Trophoblast cell (in vitro differentiated cells and primary cell): Measurements from ENCODE around the gene PGD.
A peak's percentile ranks its signal among the peaks of the same experiment; 100 is the strongest.

ENCODE experiments used
- DNase-seq, 2 donors: peaks; one replicate each; pipeline ENCODE4 v3.0.0-alpha.2; 2016
- H2AFZ ChIP-seq: 2 replicates; pipeline ENCODE4 v1.6.1; 2013; ENCODE audit warnings: low read length, moderate library complexity, mild to moderate bottlenecking; ENCODE audit not compliant: insufficient read depth, poor library complexity
- H2AK5ac ChIP-seq: 2 replicates; pipeline ENCODE4 v1.6.1; 2013; ENCODE audit warnings: mild to moderate bottlenecking, low read length
- H2BK120ac ChIP-seq: 2 replicates; pipeline ENCODE4 v1.6.1; 2013; ENCODE audit warnings: low read length, mild to moderate bottlenecking, moderate library complexity; ENCODE audit not compliant: insufficient read depth, poor library complexity
- H2BK12ac ChIP-seq: 2 replicates; pipeline ENCODE4 v1.6.1; 2013; ENCODE audit warnings: mild to moderate bottlenecking, low read length, moderate library complexity
- H2BK5ac ChIP-seq: 2 replicates; pipeline ENCODE4 v1.6.1; 2013; ENCODE audit warnings: low read length, low read depth, moderate library complexity, mild to moderate bottlenecking; ENCODE audit not compliant: poor library complexity
- H3K14ac ChIP-seq: 2 replicates; pipeline ENCODE4 v1.6.1; 2013; ENCODE audit warnings: mild to moderate bottlenecking, low read length
- H3K18ac ChIP-seq: 2 replicates; pipeline ENCODE4 v1.6.1; 2013; ENCODE audit warnings: mild to moderate bottlenecking, low read length
- H3K23ac ChIP-seq: 2 replicates; pipeline ENCODE4 v1.6.1; 2013; ENCODE audit warnings: low read length
- H3K27ac ChIP-seq: 2 replicates; pipeline ENCODE4 v1.5.1; 2013; ENCODE audit warnings: low read depth, mild to moderate bottlenecking, inconsistent platforms, low read length, moderate library complexity
- H3K27me3 ChIP-seq: 2 replicates; pipeline ENCODE4 v1.6.1; 2013; ENCODE audit warnings: inconsistent platforms, mild to moderate bottlenecking, low read length, moderate library complexity; ENCODE audit not compliant: insufficient read depth
- H3K36me3 ChIP-seq, 2 experiments: 1 replicate in 1 of 2; 2 replicates in 1 of 2; pipeline ENCODE4 v1.6.1; 2013; ENCODE audit warnings: low read length in 2 of 2, mild to moderate bottlenecking in 2 of 2, moderate library complexity in 1 of 2; ENCODE audit not compliant: insufficient read depth in 2 of 2, control insufficient read depth in 1 of 2
- H3K4ac ChIP-seq: 2 replicates; pipeline ENCODE4 v1.6.1; 2013; ENCODE audit warnings: low read depth, mild to moderate bottlenecking, low read length, moderate library complexity
- H3K4me1 ChIP-seq, 2 experiments: 1 replicate in 1 of 2; 2 replicates in 1 of 2; pipeline ENCODE4 v1.6.1; 2013; ENCODE audit warnings: low read length in 2 of 2, mild to moderate bottlenecking in 2 of 2, moderate library complexity in 1 of 2; ENCODE audit not compliant: insufficient read depth in 2 of 2, control insufficient read depth in 1 of 2
- H3K4me2 ChIP-seq: 2 replicates; pipeline ENCODE4 v1.6.1; 2013; ENCODE audit warnings: inconsistent platforms, mild to moderate bottlenecking, low read length, moderate library complexity
- H3K4me3 ChIP-seq: 2 replicates; pipeline ENCODE4 v1.5.1; 2013; ENCODE audit warnings: mild to moderate bottlenecking, low read depth, low read length, inconsistent platforms
- H3K79me1 ChIP-seq: one replicate; pipeline ENCODE4 v1.6.1; 2013; ENCODE audit warnings: low read length
- H3K79me2 ChIP-seq: 2 replicates; pipeline ENCODE4 v1.6.1; 2013; ENCODE audit warnings: low read length, mild to moderate bottlenecking; ENCODE audit not compliant: control insufficient read depth, insufficient read depth, poor library complexity
- H3K9ac ChIP-seq: 2 replicates; pipeline ENCODE4 v1.6.1; 2013; ENCODE audit warnings: mild to moderate bottlenecking, low read length
- H3K9me3 ChIP-seq: 2 replicates; pipeline ENCODE4 v1.6.1; 2013; ENCODE audit warnings: low read depth, mild to moderate bottlenecking, control low read depth, inconsistent platforms, low read length; ENCODE audit not compliant: insufficient read depth
- H4K12ac ChIP-seq: 2 replicates; pipeline ENCODE4 v1.6.1; 2013; ENCODE audit warnings: low read depth, mild to moderate bottlenecking, low read length, moderate library complexity
- H4K8ac ChIP-seq: 2 replicates; pipeline ENCODE4 v1.6.1; 2013; ENCODE audit warnings: low read depth, mild to moderate bottlenecking, low read length, moderate library complexity
- H4K91ac ChIP-seq: one replicate; pipeline ENCODE4 v1.6.1; 2013; ENCODE audit warnings: low read depth, mild to moderate bottlenecking, low read length, moderate library complexity
- WGBS: extraction: QIAGEN DNeasy Blood & Tissue Kit; methylation state at CpG from one replicate; pipeline ENCODE4 v1.1.7; 2013; ENCODE audit warnings: missing lambda C conversion rate; ENCODE audit not compliant: insufficient read length, insufficient coverage; ENCODE audit errors: extremely low coverage; 5-methylcytosine and 5-hydroxymethylcytosine counted together

Gene PGD

DNA sequence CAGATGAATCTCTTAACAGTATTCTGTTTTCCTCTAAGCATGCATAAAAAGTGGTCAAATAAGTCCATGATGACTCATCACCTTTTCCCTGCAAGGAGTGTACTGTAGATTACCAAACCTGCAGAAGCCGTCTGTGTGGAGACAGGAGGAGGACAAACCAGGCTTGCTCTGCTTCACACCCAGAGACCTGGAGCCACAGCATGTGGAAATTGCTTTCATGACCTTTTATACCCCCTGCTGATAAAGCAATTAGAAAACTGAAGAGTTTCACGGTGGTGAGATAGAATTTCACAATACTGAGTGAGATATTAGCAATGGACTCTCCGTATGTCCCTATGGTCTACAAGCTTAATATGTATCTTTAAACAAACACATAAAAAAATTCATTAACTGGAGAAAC is 60.3 kb downstream of the PGD start:
- H3K23ac ChIP-seq, result no peak overlapping the region
- no peak overlapping the region for H3K18ac ChIP-seq
- no peaks in the 10 kb centered on the region for H3K27me3 ChIP-seq
- H3K27ac ChIP-seq, result no peak overlapping the region
- no peak overlapping the region for H2BK5ac ChIP-seq
- WGBS, result no CpG with 5 or more reads among the region's 3 CpGs
- H3K9ac ChIP-seq, result no peak overlapping the region
- no peak overlapping the region for H4K8ac ChIP-seq
- no peak overlapping the region for H2BK12ac ChIP-seq
- no peak overlapping the region for H4K91ac ChIP-seq
- H2AK5ac ChIP-seq, result no peak overlapping the region
- DNase-seq, result peak in 1 of 2 donors; percentile 56
- H3K4ac ChIP-seq, result no peak overlapping the region
- H3K79me2 ChIP-seq, result no peaks in the 10 kb centered on the region
- no peaks in the 10 kb centered on the region for H3K79me1 ChIP-seq
- H3K4me3 ChIP-seq, result no peak overlapping the region
- no peak overlapping the region for H2BK120ac ChIP-seq
- H3K36me3 ChIP-seq, result peaks cover 28 to 30% of the 10 kb centered on the region in 2 experiments
- H3K4me1 ChIP-seq, result no peaks in the 10 kb centered on the region
- no peak overlapping the region for H2AFZ ChIP-seq
- H3K14ac ChIP-seq, result no peak overlapping the region
- peaks cover 2% of the 10 kb centered on the region for H3K9me3 ChIP-seq
- H3K4me2 ChIP-seq, result no peak overlapping the region
- H4K12ac ChIP-seq, result no peak overlapping the region

DNA sequence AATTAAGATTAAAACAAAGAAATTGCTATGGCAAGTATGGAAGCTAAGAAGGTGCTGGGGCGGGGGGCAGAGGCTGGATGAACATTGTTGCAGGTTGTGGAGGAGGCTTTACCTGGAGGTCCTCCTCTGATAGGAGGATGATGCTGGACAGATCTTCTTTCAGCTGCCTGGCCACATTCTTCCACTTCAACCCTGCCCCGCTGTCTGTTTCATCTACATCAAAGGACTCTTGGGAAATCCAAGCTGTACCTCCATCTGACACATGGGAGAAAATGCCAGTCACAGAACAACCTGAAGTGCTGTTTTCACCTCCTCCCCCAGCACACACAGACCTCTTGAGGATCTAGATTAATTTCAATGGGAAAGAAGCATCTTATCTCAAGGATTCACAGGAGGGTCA is 68.2 kb downstream of the PGD start:
- peaks cover 44 to 55% of the 10 kb centered on the region in 2 experiments for H3K36me3 ChIP-seq
- H3K79me1 ChIP-seq, result peaks cover 4% of the 10 kb centered on the region
- H3K27ac ChIP-seq, result no peak overlapping the region
- H4K8ac ChIP-seq, result no peak overlapping the region
- no peak overlapping the region for H3K4me3 ChIP-seq
- no peak overlapping the region for H4K12ac ChIP-seq
- H3K4ac ChIP-seq, result no peak overlapping the region
- peaks cover 4% of the 10 kb centered on the region for H3K79me2 ChIP-seq
- H2BK120ac ChIP-seq, result no peak overlapping the region
- no peak overlapping the region for H2BK5ac ChIP-seq
- peak; percentile 83 to 93 for DNase-seq
- peaks cover 2% of the 10 kb centered on the region for H3K9me3 ChIP-seq
- WGBS, result no CpG with 5 or more reads among the region's 2 CpGs
- no peak overlapping the region for H3K14ac ChIP-seq
- H3K23ac ChIP-seq, result no peak overlapping the region
- no peak overlapping the region for H2AK5ac ChIP-seq
- H3K9ac ChIP-seq, result no peak overlapping the region
- H3K27me3 ChIP-seq, result no peaks in the 10 kb centered on the region
- no peak overlapping the region for H3K4me2 ChIP-seq
- no peak overlapping the region for H2BK12ac ChIP-seq
- H4K91ac ChIP-seq, result no peak overlapping the region
- H3K4me1 ChIP-seq, result peaks cover 0 to 3% of the 10 kb centered on the region in 2 experiments
- no peak overlapping the region for H3K18ac ChIP-seq
- no peak overlapping the region for H2AFZ ChIP-seq

DNA sequence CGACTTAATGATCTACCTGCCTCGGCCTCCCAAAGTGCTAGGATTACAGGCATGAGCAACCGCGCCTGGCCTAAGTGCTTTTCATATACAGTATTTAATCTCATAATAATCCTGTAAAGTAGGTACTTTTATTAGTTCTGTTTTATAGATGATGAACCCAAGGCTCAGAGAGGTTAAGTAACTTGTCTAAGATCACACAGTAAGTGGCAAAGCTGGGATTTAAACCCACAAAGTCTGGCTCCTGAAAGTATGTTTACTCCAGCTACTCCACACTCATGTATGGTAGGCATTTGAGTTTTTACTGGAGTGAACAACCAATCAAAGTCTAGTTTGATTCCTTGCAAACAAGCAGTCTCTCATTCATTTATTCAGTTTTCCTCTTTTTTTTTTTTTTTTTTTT is 71.2 kb downstream of the PGD start:
- peaks cover 0 to 4% of the 10 kb centered on the region in 2 experiments for H3K4me1 ChIP-seq
- H3K27me3 ChIP-seq, result no peaks in the 10 kb centered on the region
- H3K9ac ChIP-seq, result no peak overlapping the region
- no peak overlapping the region for H2AFZ ChIP-seq
- no peak overlapping the region for H2AK5ac ChIP-seq
- no peak overlapping the region for H2BK5ac ChIP-seq
- DNase-seq, result no peak
- no CpG with 5 or more reads among the region's 4 CpGs for WGBS
- no peak overlapping the region for H3K18ac ChIP-seq
- H3K14ac ChIP-seq, result no peak overlapping the region
- no peak overlapping the region for H3K4me3 ChIP-seq
- H3K23ac ChIP-seq, result no peak overlapping the region
- no peak overlapping the region for H2BK12ac ChIP-seq
- no peak overlapping the region for H3K4me2 ChIP-seq
- no peak overlapping the region for H4K12ac ChIP-seq
- H2BK120ac ChIP-seq, result no peak overlapping the region
- H4K8ac ChIP-seq, result no peak overlapping the region
- no peak overlapping the region for H4K91ac ChIP-seq
- H3K4ac ChIP-seq, result no peak overlapping the region
- no peaks in the 10 kb centered on the region for H3K9me3 ChIP-seq
- H3K79me2 ChIP-seq, result peaks cover 6% of the 10 kb centered on the region
- peaks cover 26 to 33% of the 10 kb centered on the region in 2 experiments for H3K36me3 ChIP-seq
- H3K79me1 ChIP-seq, result peaks cover 8% of the 10 kb centered on the region
- no peak overlapping the region for H3K27ac ChIP-seq
